Gastrocnemius medialis (tissue), 4 donors: ENCODE data around the gene LRRC52.

Experiments used
- POLR2A ChIP-seq, 2 donors: fragments of 450-650 bp; IDR thresholded peaks; one replicate each; pipeline ENCODE4 v1.6.1; 2017; ENCODE audit warnings: antibody characterized with exemption in 2 of 2, mild to moderate bottlenecking in 2 of 2, moderate library complexity in 2 of 2
- TF ChIP-seq, protein P1 (sequence below), 5 experiments: fragments of 450-650 bp in 3 of 5; fragments of 200-600 bp in 2 of 5; sonication (generic) in 2 of 5; IDR thresholded peaks in 4 of 5; conservative IDR thresholded peaks in 1 of 5; 1 replicate in 4 of 5; 2 replicates in 1 of 5; pipeline ENCODE4 v1.5.1; 2016 to 2019; ENCODE audit warnings: antibody characterized with exemption in 5 of 5, mild to moderate bottlenecking in 3 of 5, moderate library complexity in 3 of 5

GRCh38 chr1:165545974-165546373, 2.2 kb downstream of the LRRC52 start:
- TF ChIP-seq POLR2A (IDR thresholded peaks at IDR 0.05), result no peak
- TF ChIP-seq, protein P1, sequence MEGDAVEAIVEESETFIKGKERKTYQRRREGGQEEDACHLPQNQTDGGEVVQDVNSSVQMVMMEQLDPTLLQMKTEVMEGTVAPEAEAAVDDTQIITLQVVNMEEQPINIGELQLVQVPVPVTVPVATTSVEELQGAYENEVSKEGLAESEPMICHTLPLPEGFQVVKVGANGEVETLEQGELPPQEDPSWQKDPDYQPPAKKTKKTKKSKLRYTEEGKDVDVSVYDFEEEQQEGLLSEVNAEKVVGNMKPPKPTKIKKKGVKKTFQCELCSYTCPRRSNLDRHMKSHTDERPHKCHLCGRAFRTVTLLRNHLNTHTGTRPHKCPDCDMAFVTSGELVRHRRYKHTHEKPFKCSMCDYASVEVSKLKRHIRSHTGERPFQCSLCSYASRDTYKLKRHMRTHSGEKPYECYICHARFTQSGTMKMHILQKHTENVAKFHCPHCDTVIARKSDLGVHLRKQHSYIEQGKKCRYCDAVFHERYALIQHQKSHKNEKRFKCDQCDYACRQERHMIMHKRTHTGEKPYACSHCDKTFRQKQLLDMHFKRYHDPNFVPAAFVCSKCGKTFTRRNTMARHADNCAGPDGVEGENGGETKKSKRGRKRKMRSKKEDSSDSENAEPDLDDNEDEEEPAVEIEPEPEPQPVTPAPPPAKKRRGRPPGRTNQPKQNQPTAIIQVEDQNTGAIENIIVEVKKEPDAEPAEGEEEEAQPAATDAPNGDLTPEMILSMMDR (IDR thresholded peaks at IDR 0.05 in 4 of 5, conservative IDR thresholded peaks at IDR 0.05 in 1 of 5), result no peak
